Breast epithelium (tissue), 3 donors: Measurements from ENCODE around the gene BAIAP3.

Source experiments
- POLR2A ChIP-seq: fragments of 450-650 bp; IDR thresholded peaks from one replicate; pipeline ENCODE4 v1.6.1; 2016; ENCODE audit warnings: antibody characterized with exemption, mild to moderate bottlenecking, moderate library complexity
- POLR2AphosphoS5 ChIP-seq, 3 donors: sonication (generic); formaldehyde crosslinking; IDR thresholded peaks; one replicate each; pipeline ENCODE4 v1.6.1; 2017; ENCODE audit warnings: antibody characterized with exemption in 3 of 3

- TF ChIP-seq POLR2AphosphoS5 (IDR thresholded peaks at IDR 0.05) (no peak), POLR2A (no peak)
Observed at GRCh38 chr16:1361685-1362360, 28.4 kb downstream of the BAIAP3 start.
